ENCODE measurements around the gene MICU1. TPM values are rescaled to one million over a fixed set of nuclear protein-coding genes. Genes with fewer than 3 reads are reported as not detected.

The MICU1 gene
- total RNA-seq, 1 donor from 2014 or later, result 28.7 TPM

DNA sequence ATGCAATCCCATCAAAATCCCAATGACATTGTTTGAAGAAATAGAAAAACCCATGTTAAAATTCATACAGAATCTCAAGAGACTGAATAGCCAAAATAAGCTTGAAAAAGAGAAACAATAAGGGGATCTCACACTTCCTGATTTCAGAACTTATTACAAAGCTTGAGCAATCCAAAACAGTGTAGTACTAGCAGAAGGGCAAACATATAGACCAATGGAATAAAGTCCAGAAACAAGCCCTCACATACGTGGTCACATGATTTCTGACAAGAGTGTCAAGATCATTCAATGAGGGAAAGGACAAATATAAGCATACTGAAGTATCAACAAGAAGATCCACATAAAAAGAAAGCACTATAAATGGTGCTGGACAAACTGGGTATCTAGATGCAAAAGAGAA lies 31.9 kb downstream of the MICU1 start:
- Histone ChIP-seq H3K79me2 (ENCODE audit: insufficient read depth, low read length) (peaks cover 10% of the 10 kb centered on the region), H3K4me3 (ENCODE audit: insufficient read depth, low read depth, low read length) (no peak overlapping the region), H3K4me2 (ENCODE audit: low read length) (no peak overlapping the region), H3K9me3 (ENCODE audit: insufficient read depth, low read depth, low read length) (no peaks in the 10 kb centered on the region), H3K9ac (ENCODE audit: low read length) (no peak overlapping the region), H3K27me3 (ENCODE audit: insufficient read depth, low read length) (no peaks in the 10 kb centered on the region), H3K4me1 (ENCODE audit: insufficient read depth, low read length) (no peaks in the 10 kb centered on the region), H2AFZ (ENCODE audit: low read depth, low read length) (no peak overlapping the region), H3K36me3 (ENCODE audit: insufficient read depth, low read length) (no peaks in the 10 kb centered on the region), H4K20me1 (ENCODE audit: insufficient read depth, low read length) (peaks cover 18% of the 10 kb centered on the region), H3K27ac (ENCODE audit: low read depth, low read length) (no peak overlapping the region)
- Mint-ChIP-seq H3K4me1 (ENCODE audit: low read depth, unreplicated experiment) (peaks cover 2% of the 10 kb centered on the region), H3K27me3 (ENCODE audit: low read depth, unreplicated experiment) (no peaks in the 10 kb centered on the region), H3K27ac (ENCODE audit: unreplicated experiment) (no peak overlapping the region), H3K4me3 (ENCODE audit: unreplicated experiment) (no peak overlapping the region), H3K9me3 (ENCODE audit: unreplicated experiment) (peaks cover 8% of the 10 kb centered on the region), H3K36me3 (ENCODE audit: low read depth, unreplicated experiment) (peaks cover 5% of the 10 kb centered on the region)
- TF ChIP-seq, protein P1, sequence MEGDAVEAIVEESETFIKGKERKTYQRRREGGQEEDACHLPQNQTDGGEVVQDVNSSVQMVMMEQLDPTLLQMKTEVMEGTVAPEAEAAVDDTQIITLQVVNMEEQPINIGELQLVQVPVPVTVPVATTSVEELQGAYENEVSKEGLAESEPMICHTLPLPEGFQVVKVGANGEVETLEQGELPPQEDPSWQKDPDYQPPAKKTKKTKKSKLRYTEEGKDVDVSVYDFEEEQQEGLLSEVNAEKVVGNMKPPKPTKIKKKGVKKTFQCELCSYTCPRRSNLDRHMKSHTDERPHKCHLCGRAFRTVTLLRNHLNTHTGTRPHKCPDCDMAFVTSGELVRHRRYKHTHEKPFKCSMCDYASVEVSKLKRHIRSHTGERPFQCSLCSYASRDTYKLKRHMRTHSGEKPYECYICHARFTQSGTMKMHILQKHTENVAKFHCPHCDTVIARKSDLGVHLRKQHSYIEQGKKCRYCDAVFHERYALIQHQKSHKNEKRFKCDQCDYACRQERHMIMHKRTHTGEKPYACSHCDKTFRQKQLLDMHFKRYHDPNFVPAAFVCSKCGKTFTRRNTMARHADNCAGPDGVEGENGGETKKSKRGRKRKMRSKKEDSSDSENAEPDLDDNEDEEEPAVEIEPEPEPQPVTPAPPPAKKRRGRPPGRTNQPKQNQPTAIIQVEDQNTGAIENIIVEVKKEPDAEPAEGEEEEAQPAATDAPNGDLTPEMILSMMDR (IDR thresholded peaks at IDR 0.05; ENCODE audit: insufficient read depth, low read depth, low read length), result no peak
- TF ChIP-seq EZH2 (IDR thresholded peaks at IDR 0.05; ENCODE audit: insufficient read depth, low read length), result no peak
- DNase-seq (ENCODE audit: low read depth), result no peak
- no peak for FAIRE-seq

DNA sequence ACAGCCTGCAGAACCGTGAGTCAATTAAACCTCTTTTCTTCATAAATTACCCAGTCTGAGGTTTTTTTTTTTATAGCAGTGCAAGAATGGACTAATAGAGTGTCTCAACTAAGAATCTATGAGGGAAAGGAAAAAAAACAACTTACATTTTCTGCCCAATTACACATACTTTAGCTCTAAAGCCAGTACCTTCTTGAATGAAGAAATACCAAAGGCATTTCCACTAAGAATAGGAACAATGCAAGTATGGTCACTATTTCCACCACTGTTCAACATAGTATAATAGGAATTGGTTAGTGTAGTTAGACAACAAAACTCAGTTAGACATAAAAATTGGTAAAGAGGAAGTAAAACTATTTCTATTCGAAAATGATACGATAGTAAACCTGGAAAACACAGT lies 37.6 kb downstream of the MICU1 start:
- FAIRE-seq, result no peak

DNA sequence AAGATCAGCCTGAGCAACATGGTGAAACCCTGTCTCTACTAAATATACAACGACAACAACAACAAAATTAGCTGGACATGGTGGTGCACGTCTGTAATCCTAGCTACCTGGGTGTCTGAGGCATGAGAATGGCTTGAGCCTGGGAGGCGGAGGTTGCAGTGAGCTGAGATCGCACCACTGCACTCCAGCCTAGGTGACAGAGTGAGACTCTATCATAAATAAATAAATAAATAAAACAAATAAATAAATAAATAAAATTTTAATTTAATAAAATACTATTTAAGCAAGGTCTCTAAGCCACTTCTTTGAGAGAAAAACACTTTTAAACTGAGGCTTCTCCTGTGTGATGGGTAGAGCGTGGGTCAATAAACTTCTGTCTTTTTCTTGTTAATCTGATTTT lies 38.3 kb downstream of the MICU1 start:
- Mint-ChIP-seq H3K4me1 (ENCODE audit: low read depth, unreplicated experiment) (peaks cover 6% of the 10 kb centered on the region), H3K36me3 (ENCODE audit: low read depth, unreplicated experiment) (peaks cover 2% of the 10 kb centered on the region), H3K27ac (ENCODE audit: unreplicated experiment) (no peak overlapping the region), H3K27me3 (ENCODE audit: low read depth, unreplicated experiment) (no peaks in the 10 kb centered on the region), H3K4me3 (ENCODE audit: unreplicated experiment) (no peak overlapping the region), H3K9me3 (ENCODE audit: unreplicated experiment) (peaks cover 5% of the 10 kb centered on the region)
- H3K4me3 ChIP-seq (ENCODE audit: insufficient read depth, low read depth, low read length), result no peak overlapping the region
- no peaks in the 10 kb centered on the region for H3K36me3 ChIP-seq (ENCODE audit: insufficient read depth, low read length)
- FAIRE-seq (no peak), DNase-seq (ENCODE audit: low read depth) (no peak)
- H3K27ac ChIP-seq (ENCODE audit: low read depth, low read length), result no peak overlapping the region
- no peaks in the 10 kb centered on the region for H3K4me1 ChIP-seq (ENCODE audit: insufficient read depth, low read length)
- H3K9ac ChIP-seq (ENCODE audit: low read length), result no peak overlapping the region
- no peak for TF ChIP-seq EZH2 (IDR thresholded peaks at IDR 0.05; ENCODE audit: insufficient read depth, low read length)
- TF ChIP-seq, protein P1 (IDR thresholded peaks at IDR 0.05; ENCODE audit: insufficient read depth, low read depth, low read length), result no peak
- H4K20me1 ChIP-seq (ENCODE audit: insufficient read depth, low read length), result peaks cover 36% of the 10 kb centered on the region
- peaks cover 13% of the 10 kb centered on the region for H3K79me2 ChIP-seq (ENCODE audit: insufficient read depth, low read length)
- no peak overlapping the region for H3K4me2 ChIP-seq (ENCODE audit: low read length)
- no peak overlapping the region for H2AFZ ChIP-seq (ENCODE audit: low read depth, low read length)
- no peaks in the 10 kb centered on the region for H3K27me3 ChIP-seq (ENCODE audit: insufficient read depth, low read length)
- no peaks in the 10 kb centered on the region for H3K9me3 ChIP-seq (ENCODE audit: insufficient read depth, low read depth, low read length)

More for the DNA sequence above, 37.6 kb downstream of the MICU1 start:
- no peak overlapping the region for H3K9ac ChIP-seq (ENCODE audit: low read length)
- Mint-ChIP-seq H3K27ac (ENCODE audit: unreplicated experiment) (no peak overlapping the region), H3K36me3 (ENCODE audit: low read depth, unreplicated experiment) (peaks cover 3% of the 10 kb centered on the region), H3K9me3 (ENCODE audit: unreplicated experiment) (peaks cover 8% of the 10 kb centered on the region), H3K4me3 (ENCODE audit: unreplicated experiment) (no peak overlapping the region), H3K27me3 (ENCODE audit: low read depth, unreplicated experiment) (no peaks in the 10 kb centered on the region), H3K4me1 (ENCODE audit: low read depth, unreplicated experiment) (peaks cover 6% of the 10 kb centered on the region)
- H4K20me1 ChIP-seq (ENCODE audit: insufficient read depth, low read length), result peaks cover 32% of the 10 kb centered on the region
- H3K4me3 ChIP-seq (ENCODE audit: insufficient read depth, low read depth, low read length), result no peak overlapping the region
- no peak overlapping the region for H3K27ac ChIP-seq (ENCODE audit: low read depth, low read length)
- no peaks in the 10 kb centered on the region for H3K27me3 ChIP-seq (ENCODE audit: insufficient read depth, low read length)
- no peaks in the 10 kb centered on the region for H3K4me1 ChIP-seq (ENCODE audit: insufficient read depth, low read length)
- peaks cover 12% of the 10 kb centered on the region for H3K79me2 ChIP-seq (ENCODE audit: insufficient read depth, low read length)
- no peaks in the 10 kb centered on the region for H3K9me3 ChIP-seq (ENCODE audit: insufficient read depth, low read depth, low read length)
- DNase-seq (ENCODE audit: low read depth), result peak; percentile 54
- H3K4me2 ChIP-seq (ENCODE audit: low read length), result no peak overlapping the region
- TF ChIP-seq, protein P1 (IDR thresholded peaks at IDR 0.05; ENCODE audit: insufficient read depth, low read depth, low read length), result no peak
- TF ChIP-seq EZH2 (IDR thresholded peaks at IDR 0.05; ENCODE audit: insufficient read depth, low read length), result no peak
- H3K36me3 ChIP-seq (ENCODE audit: insufficient read depth, low read length), result no peaks in the 10 kb centered on the region
- no peak overlapping the region for H2AFZ ChIP-seq (ENCODE audit: low read depth, low read length)

Data from astrocyte (in vitro differentiated cells and primary cell).